Esophagus muscularis mucosa (tissue), 3 donors: Measurements from ENCODE around the gene CLCF1.

ENCODE experiments used
- CTCF ChIP-seq, 3 experiments: fragments of 200-600 bp in 2 of 3; fragments of 450-650 bp in 1 of 3; sonication (generic) in 2 of 3; IDR thresholded peaks; one replicate each; pipeline ENCODE4 v1.5.1; 2017 to 2019; ENCODE audit warnings: antibody characterized with exemption in 3 of 3, mild to moderate bottlenecking in 2 of 3, moderate library complexity in 1 of 3
- POLR2A ChIP-seq: fragments of 450-650 bp; IDR thresholded peaks from one replicate; pipeline ENCODE4 v1.6.1; 2017; ENCODE audit warnings: antibody characterized with exemption, moderate library complexity, mild to moderate bottlenecking, low read depth
- POLR2AphosphoS5 ChIP-seq, 2 donors: sonication (generic); formaldehyde crosslinking; IDR thresholded peaks; one replicate each; pipeline ENCODE4 v1.6.1; 2017; ENCODE audit warnings: antibody characterized with exemption in 2 of 2

- TF ChIP-seq CTCF (IDR thresholded peaks at IDR 0.05) (no peak), POLR2AphosphoS5 (IDR thresholded peaks at IDR 0.05) (no peak), POLR2A (no peak)
Observed at GRCh38 chr11:67418476-67419281, 45.3 kb upstream of the CLCF1 start.
